ENCODE data around the gene TTC23L. TPM values are rescaled to one million over a fixed set of nuclear protein-coding genes. Genes with fewer than 3 reads are reported as not detected.

Gene TTC23L
- total RNA-seq, 1 experiment from 2014 or later: 3.9 TPM

DNA sequence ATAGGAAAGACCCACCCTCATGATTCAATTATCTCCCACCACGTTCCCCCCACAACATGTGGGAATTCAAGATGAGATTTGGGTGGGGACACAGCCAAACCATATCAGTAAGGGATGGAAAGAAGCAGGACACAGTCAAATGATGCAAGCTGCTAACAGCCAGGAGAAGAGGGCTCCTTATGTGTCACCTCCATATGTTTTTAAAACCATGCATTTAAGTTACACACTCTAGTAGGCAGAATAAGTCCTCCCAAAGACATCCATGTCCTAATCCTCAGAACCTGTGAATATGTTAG lies 4.2 kb upstream of the TTC23L start:
- Histone ChIP-seq H3K9me2 (ENCODE audit: insufficient read depth) (no peaks in the 10 kb centered on the region), H3K4me3 (no peak overlapping the region), H3K4me2 (no peak overlapping the region), H3K4me1 (replicated peaks; ENCODE audit: insufficient read depth) (peaks cover 3% of the 10 kb centered on the region), H3K27me3 (ENCODE audit: insufficient read depth, low read depth) (no peaks in the 10 kb centered on the region), H2AFZ (no peak overlapping the region), H3K36me3 (ENCODE audit: low read depth) (peaks cover 35% of the 10 kb centered on the region), H3K9me3 (ENCODE audit: insufficient read depth, low read depth) (no peaks in the 10 kb centered on the region), H3F3A (ENCODE audit: insufficient read depth, low read depth) (peaks cover 59% of the 10 kb centered on the region), H4K20me1 (ENCODE audit: insufficient read depth) (no peaks in the 10 kb centered on the region), H3K27ac (no peak overlapping the region), H3K79me2 (ENCODE audit: low read depth) (no peaks in the 10 kb centered on the region)
- ChIA-PET POLR2A (ENCODE audit: unreplicated experiment) (no interaction called here), CTCF (no interaction called here)
- TF ChIP-seq, protein P1, sequence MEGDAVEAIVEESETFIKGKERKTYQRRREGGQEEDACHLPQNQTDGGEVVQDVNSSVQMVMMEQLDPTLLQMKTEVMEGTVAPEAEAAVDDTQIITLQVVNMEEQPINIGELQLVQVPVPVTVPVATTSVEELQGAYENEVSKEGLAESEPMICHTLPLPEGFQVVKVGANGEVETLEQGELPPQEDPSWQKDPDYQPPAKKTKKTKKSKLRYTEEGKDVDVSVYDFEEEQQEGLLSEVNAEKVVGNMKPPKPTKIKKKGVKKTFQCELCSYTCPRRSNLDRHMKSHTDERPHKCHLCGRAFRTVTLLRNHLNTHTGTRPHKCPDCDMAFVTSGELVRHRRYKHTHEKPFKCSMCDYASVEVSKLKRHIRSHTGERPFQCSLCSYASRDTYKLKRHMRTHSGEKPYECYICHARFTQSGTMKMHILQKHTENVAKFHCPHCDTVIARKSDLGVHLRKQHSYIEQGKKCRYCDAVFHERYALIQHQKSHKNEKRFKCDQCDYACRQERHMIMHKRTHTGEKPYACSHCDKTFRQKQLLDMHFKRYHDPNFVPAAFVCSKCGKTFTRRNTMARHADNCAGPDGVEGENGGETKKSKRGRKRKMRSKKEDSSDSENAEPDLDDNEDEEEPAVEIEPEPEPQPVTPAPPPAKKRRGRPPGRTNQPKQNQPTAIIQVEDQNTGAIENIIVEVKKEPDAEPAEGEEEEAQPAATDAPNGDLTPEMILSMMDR (conservative IDR thresholded peaks at IDR 0.05): no peak
- no peak for TF ChIP-seq EZH2 (IDR thresholded peaks at IDR 0.05; ENCODE audit: low read depth)
- no TSS peak for BruUV-seq (replicated peaks)
- intact Hi-C loops (cut with micrococcal nuclease; ENCODE audit: unreplicated experiment): no loop called here
- DNase-seq: peak in 1 of 2 experiments; percentile 34

DNA sequence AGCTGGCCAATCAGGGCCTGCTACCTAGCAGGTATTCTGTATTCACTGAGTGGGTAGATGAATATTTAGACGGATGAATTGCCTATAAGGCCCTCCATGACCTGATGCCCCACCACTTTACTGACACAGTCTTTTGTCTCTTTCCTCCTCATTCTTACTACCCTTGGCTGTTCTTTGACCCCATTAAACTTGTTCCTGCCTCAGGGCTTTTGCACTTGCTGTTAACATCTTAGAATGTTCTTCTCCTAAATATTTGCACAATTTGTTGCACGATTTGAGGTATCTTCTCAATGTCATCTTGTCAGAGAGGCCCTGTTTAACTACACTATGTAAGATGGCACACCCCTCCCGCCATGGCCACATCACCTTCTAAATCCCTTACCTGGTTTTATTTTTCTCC lies 3.3 kb upstream of the TTC23L start:
- TF ChIP-seq EZH2 (IDR thresholded peaks at IDR 0.05; ENCODE audit: low read depth): no peak
- TF ChIP-seq, protein P1 (conservative IDR thresholded peaks at IDR 0.05): no peak
- intact Hi-C loops (cut with micrococcal nuclease; ENCODE audit: unreplicated experiment): no loop called here
- Histone ChIP-seq H4K20me1 (ENCODE audit: insufficient read depth) (no peaks in the 10 kb centered on the region), H3K27ac (no peak overlapping the region), H3K79me2 (ENCODE audit: low read depth) (no peaks in the 10 kb centered on the region), H3K4me1 (replicated peaks; ENCODE audit: insufficient read depth) (peaks cover 6% of the 10 kb centered on the region), H2AFZ (no peak overlapping the region), H3K4me3 (no peak overlapping the region), H3K4me2 (no peak overlapping the region), H3F3A (ENCODE audit: insufficient read depth, low read depth) (peaks cover 59% of the 10 kb centered on the region), H3K36me3 (ENCODE audit: low read depth) (peaks cover 27% of the 10 kb centered on the region), H3K9me2 (ENCODE audit: insufficient read depth) (no peaks in the 10 kb centered on the region), H3K9me3 (ENCODE audit: insufficient read depth, low read depth) (no peaks in the 10 kb centered on the region), H3K27me3 (ENCODE audit: insufficient read depth, low read depth) (no peaks in the 10 kb centered on the region)
- ChIA-PET POLR2A (ENCODE audit: unreplicated experiment) (no interaction called here), CTCF (no interaction called here)
- no TSS peak for BruUV-seq (replicated peaks)
- no peak for DNase-seq

DNA sequence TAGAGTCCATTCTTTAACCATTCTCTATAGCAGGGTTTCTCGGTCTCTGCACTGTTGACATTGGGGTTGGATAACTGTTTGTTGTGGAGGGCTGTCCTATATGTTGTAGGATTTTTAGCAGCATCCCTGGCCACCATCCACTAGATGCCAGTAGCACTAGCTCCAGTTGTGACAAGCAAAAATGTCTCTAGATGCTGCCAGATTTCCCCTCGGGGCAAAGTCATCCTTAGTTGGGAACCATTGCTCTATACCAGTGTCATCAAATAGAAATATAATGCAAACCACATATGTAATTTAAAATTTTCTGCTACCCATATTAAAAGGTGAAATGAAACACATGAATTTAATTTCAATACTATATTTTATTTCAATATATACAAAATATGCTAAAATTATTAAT lies 2.9 kb downstream of the TTC23L start:
- Histone ChIP-seq H3F3A (ENCODE audit: insufficient read depth, low read depth) (peaks cover 11% of the 10 kb centered on the region; the same call in 1 of the 2 replicates), H2AFZ (no peak overlapping the region), H4K20me1 (ENCODE audit: insufficient read depth) (no peaks in the 10 kb centered on the region), H3K36me3 (ENCODE audit: low read depth) (no peaks in the 10 kb centered on the region), H3K79me2 (ENCODE audit: low read depth) (no peaks in the 10 kb centered on the region), H3K4me3 (no peak overlapping the region), H3K27ac (no peak overlapping the region), H3K4me2 (no peak overlapping the region), H3K4me1 (replicated peaks; ENCODE audit: insufficient read depth) (peaks cover 6% of the 10 kb centered on the region), H3K9me3 (ENCODE audit: insufficient read depth, low read depth) (no peaks in the 10 kb centered on the region), H3K27me3 (ENCODE audit: insufficient read depth, low read depth) (no peaks in the 10 kb centered on the region), H3K9me2 (ENCODE audit: insufficient read depth) (no peaks in the 10 kb centered on the region)
- DNase-seq: no peak
- intact Hi-C loops (cut with micrococcal nuclease; ENCODE audit: unreplicated experiment): no loop called here
- CTCF ChIA-PET: no interaction called here
- POLR2A ChIA-PET (ENCODE audit: unreplicated experiment): no interaction called here
- BruUV-seq (replicated peaks): no TSS peak
- TF ChIP-seq, protein P1 (conservative IDR thresholded peaks at IDR 0.05): no peak
- no peak for TF ChIP-seq EZH2 (IDR thresholded peaks at IDR 0.05; ENCODE audit: low read depth)

Data from PC-9 (cell line).